ENCODE measurements around the gene BLOC1S3.
A peak's percentile ranks its signal among the peaks of the same experiment; 100 is the strongest.

The BLOC1S3 gene

DNA sequence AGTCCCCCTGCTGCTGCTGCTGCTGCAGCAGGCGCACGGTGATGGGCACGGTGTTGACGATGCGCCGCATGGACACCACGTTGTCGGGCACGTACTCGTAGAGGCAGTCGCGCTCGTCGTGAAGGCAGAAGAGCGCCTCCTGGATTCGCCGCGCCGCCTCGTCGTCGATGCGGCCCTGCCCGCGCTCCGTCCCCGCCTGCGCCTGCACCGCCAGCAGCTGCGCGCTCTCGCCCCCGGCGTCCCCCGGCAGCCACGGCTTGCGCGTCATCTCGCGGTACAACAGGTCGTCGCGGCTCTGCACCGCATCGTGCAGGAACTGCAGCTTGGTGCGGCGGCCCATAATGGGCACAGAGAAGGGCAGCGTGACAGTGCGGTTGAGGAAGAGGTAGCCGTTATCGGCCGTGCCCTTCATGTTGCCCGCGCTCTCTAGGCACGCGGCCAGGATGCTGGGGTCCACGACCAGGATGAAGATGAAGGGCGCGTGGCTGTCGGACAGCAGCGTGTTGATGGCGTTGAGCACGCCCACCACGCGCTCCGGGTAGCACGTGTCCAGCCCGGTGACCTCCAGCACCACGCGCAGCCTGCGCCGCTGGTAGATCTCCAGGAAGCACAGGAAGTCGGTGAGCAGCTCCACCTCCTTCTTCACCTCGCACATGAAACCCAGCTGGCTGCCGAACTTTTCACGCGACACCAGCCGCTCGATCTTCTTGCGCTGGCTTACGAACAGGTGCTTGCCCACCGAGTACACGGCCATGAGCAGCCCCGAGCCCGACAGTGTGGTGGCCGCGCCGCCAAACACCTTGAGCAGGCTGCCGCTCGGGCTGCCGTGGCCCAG, 25.9 kb upstream of the BLOC1S3 start:
- H3K9me3 Mint-ChIP-seq = no peaks in the 10 kb centered on the region
- peak overlapping the region; percentile 70 for H3K27ac Mint-ChIP-seq
- ATAC-seq = peak; percentile 38
- peaks cover 26% of the 10 kb centered on the region for H3K27me3 Mint-ChIP-seq
- peak overlapping the region; percentile 24 for H3K4me3 Mint-ChIP-seq
- peaks cover 20% of the 10 kb centered on the region for H3K4me1 Mint-ChIP-seq
- DNase-seq = peak; percentile 46
- H3K36me3 Mint-ChIP-seq (ENCODE audit: low read depth) = peaks cover 3% of the 10 kb centered on the region

DNA sequence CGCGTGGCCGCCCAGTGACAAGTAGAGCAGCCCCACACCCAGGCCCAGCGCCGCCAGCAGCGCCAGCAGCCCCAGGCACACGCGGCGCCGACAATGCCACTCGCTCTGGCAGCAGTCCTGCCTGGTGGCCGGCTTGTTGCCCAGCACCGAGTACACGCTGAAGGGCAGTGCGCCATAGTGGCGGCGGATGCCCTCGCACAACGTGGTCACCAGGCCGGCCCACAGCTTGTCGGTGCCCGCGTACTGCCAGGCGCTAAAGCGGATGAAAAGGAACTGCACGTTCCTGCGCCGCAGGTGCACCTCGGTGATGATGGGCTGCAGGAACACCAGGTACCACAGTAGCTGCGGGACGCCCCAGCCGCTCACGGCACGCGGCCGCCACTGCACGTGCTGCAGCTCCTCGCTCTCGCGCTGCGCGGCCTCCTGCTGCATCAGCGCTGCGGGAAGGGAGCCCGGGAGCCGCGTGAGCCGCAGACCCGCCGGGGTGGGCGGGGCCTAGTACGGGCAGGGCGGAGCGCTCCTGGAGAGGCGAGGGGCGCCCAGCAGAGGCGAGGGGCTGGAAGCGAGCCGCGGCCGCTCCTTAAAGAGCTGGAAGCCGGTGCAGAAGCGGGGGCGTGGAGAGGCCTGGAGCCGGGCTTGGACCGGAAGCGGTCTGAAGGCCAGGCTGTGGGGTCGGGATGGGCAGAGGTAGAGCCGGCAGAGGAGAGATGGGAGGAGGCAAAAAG, 25.1 kb upstream of the BLOC1S3 start:
- H3K27ac Mint-ChIP-seq = no peak overlapping the region
- peak; percentile 41 for DNase-seq

DNA sequence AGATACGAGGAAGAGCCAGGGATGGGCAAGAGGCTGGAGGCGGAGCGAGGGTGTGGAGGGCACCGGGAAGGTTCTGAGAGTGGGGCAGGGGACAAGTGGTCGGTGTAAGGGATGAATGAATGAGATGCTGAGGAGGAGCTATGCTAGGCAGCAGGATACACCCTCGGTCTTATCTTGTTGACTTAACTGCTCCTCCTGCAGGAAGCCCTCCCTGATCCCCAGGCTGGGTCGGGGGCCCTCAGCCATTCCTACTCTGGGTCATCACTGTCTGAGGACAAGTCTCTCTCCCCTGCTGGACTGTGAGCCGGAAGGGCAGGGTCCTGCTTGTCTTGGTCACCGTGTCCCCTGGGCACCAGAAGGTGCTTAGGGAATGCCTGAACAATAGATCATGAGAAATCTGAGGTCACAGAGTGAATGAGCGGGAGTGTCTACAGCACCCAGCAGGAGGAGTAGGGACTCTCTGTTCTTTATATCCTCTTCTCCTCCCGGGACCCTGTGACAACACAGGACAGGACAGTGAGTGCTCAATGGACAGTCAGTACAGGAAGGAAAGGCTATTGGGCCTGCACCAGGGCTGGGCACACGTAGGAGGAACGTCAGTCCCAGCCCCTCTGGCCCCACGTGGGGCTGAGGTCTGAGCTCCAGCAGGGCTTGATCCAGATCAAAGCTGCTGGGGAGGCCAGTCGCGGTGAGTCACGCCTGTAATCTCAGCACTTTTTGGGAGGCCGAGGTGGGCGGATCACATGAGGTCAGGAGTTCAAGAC, 24.3 kb upstream of the BLOC1S3 start:
- Mint-ChIP-seq H3K36me3 (ENCODE audit: low read depth) (peaks cover 3% of the 10 kb centered on the region), H3K4me1 (peaks cover 18% of the 10 kb centered on the region), H3K27me3 (peaks cover 31% of the 10 kb centered on the region), H3K9me3 (no peaks in the 10 kb centered on the region), H3K27ac (no peak overlapping the region), H3K4me3 (peak overlapping the region; percentile 40)
- no peak for ATAC-seq
- DNase-seq = no peak

More for the DNA sequence above, 25.1 kb upstream of the BLOC1S3 start:
- H3K9me3 Mint-ChIP-seq = no peaks in the 10 kb centered on the region
- H3K4me3 Mint-ChIP-seq = peak overlapping the region; percentile 40
- no peak for ATAC-seq
- peaks cover 20% of the 10 kb centered on the region for H3K4me1 Mint-ChIP-seq
- peaks cover 31% of the 10 kb centered on the region for H3K27me3 Mint-ChIP-seq
- peaks cover 3% of the 10 kb centered on the region for H3K36me3 Mint-ChIP-seq (ENCODE audit: low read depth)

GRCh38 chr19:45156011-45156630, 22.5 kb upstream of the BLOC1S3 start:
- Mint-ChIP-seq H3K36me3 (ENCODE audit: low read depth) (peaks cover 3% of the 10 kb centered on the region), H3K4me3 (no peak overlapping the region), H3K9me3 (no peaks in the 10 kb centered on the region), H3K4me1 (peaks cover 16% of the 10 kb centered on the region), H3K27ac (no peak overlapping the region), H3K27me3 (peaks cover 31% of the 10 kb centered on the region)
- DNase-seq (no peak), ATAC-seq (no peak)

DNA sequence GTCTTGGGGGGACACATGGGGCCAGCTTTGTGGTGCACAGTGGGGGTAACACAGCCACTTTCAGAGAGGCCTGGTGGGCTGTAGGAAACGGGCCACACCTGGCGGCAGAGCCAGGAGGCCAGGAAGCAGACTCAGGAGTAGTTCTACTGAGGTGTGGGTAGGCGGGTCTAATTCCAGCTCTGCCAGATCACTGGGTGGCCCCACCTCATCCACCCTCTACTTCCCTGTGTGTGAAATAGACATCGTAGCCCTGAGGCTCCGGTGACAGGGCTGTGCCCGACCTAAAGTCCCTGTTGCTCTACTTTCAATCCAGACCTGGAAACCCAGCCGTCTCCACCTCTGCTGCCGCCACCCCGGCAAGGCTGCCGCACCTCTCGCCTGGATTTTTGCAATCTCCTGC, 21.8 kb upstream of the BLOC1S3 start:
- DNase-seq = no peak
- Mint-ChIP-seq H3K4me3 (no peak overlapping the region), H3K9me3 (no peaks in the 10 kb centered on the region), H3K27ac (no peak overlapping the region), H3K36me3 (ENCODE audit: low read depth) (peaks cover 3% of the 10 kb centered on the region), H3K27me3 (peaks cover 27% of the 10 kb centered on the region), H3K4me1 (peaks cover 14% of the 10 kb centered on the region)
- ATAC-seq = no peak

DNA sequence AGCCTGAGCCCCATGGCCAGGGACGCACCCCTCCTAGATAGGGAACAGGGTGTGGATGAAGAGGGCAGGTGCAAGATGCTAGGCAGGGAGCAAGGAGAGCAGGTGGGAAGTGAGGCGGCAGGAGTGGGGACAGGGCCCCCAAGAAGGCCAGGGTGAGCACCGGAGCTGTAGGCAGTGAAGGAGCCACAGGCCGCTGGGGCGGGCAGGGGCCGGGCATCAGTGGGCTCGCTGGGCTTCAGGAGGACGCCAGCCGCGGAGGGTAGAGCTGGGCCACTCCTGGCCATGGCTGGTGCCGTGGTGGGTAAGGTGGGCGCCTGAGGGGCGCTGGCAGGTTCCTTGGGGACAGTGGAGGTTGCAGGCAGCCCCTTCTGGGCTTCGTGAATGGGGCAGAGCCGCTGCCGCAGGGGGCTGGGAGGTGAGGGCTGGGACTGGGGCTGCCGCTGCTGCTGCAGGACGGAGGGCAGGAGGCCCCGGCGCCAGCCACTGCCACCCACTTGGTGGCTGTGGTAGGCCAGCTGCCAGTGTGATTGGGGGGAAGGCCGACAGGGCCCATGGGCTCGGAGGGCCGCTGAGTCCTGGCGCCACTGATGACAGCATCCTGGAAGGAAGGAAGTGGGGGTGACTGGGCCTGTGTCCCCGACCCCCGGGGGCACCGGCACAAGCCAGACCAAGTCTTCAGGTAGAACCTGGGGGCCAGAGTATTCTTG, 19.9 kb upstream of the BLOC1S3 start:
- no peak for ATAC-seq
- H3K27me3 Mint-ChIP-seq = peaks cover 22% of the 10 kb centered on the region
- H3K27ac Mint-ChIP-seq = no peak overlapping the region
- no peaks in the 10 kb centered on the region for H3K36me3 Mint-ChIP-seq (ENCODE audit: low read depth)
- no peaks in the 10 kb centered on the region for H3K9me3 Mint-ChIP-seq
- no peak overlapping the region for H3K4me3 Mint-ChIP-seq
- H3K4me1 Mint-ChIP-seq = peaks cover 11% of the 10 kb centered on the region
- DNase-seq = no peak

DNA sequence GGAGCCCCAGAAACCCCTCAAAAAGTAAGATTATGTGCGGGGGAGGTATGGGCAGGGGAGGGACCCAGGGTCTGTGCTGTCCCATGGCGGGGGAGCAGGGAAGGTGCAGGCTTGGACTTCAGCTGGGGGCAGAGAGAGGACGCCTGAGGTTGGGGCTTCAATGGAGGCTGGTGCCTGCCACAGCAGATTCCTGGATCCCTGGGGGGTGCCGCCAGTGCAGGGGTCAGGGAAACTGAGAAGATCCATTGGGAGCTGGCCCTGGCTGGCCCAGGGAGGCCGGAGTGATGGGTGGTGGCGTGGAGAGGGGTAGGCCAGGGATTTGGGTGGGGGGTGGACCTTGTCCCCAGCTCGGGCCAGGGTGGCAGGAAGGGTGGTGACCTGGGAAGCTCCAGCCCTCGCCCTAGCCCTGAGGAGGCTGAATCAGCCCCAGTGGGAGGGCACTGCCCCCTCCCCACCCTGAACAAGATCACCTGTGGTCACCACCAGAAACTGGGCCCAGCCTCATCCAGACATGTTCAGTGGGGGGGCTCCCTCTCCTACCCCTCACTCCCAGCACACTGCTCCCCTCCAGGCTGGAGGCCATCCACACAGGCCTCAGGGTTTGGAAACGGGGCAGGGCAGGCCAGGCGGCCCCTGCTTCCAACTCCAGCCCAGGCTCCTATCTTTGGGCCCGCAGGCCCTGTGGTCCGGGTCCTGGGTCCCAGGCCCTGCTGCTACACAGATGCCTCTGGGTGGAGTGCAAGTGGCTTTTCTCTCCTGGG, 19.2 kb upstream of the BLOC1S3 start:
- Mint-ChIP-seq H3K27ac (no peak overlapping the region), H3K36me3 (ENCODE audit: low read depth) (no peaks in the 10 kb centered on the region), H3K27me3 (peaks cover 14% of the 10 kb centered on the region), H3K9me3 (no peaks in the 10 kb centered on the region), H3K4me3 (no peak overlapping the region), H3K4me1 (peaks cover 12% of the 10 kb centered on the region)
- ATAC-seq (no peak), DNase-seq (no peak)

DNA sequence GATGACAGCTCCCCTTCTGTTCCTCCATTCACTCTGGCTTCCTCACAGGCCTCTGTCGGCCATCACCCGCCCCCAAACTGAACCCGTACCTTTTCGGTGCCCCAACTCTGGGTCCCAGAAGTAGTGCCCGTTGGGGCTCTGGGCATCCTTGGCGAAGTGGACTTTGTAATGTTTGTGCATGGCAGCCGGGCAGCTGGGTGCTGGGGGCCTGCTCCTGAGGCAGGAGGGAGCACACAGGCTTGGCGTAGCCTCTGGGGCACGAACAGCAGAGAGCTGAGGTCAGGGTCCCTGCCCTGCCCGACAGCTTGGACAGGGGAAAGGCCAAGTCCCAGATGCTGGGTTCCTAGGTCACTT, 18.6 kb upstream of the BLOC1S3 start:
- H3K27ac Mint-ChIP-seq = no peak overlapping the region
- H3K4me3 Mint-ChIP-seq = no peak overlapping the region
- ATAC-seq (no peak), DNase-seq (no peak)
- no peaks in the 10 kb centered on the region for H3K36me3 Mint-ChIP-seq (ENCODE audit: low read depth)
- peaks cover 12% of the 10 kb centered on the region for H3K27me3 Mint-ChIP-seq
- no peaks in the 10 kb centered on the region for H3K9me3 Mint-ChIP-seq
- peaks cover 14% of the 10 kb centered on the region for H3K4me1 Mint-ChIP-seq

- H3K27ac Mint-ChIP-seq = no peak within 1 kb of the TSS
- H3K36me3 Mint-ChIP-seq (ENCODE audit: low read depth) = no peaks in the 10 kb centered on the region
- no peaks in the 10 kb centered on the region for H3K9me3 Mint-ChIP-seq
- no peak within 1 kb of the TSS for H3K4me3 Mint-ChIP-seq
- DNase-seq (no peak), ATAC-seq (no peak)
- peaks cover 7% of the 10 kb centered on the region for H3K27me3 Mint-ChIP-seq
- peaks cover 19% of the 10 kb centered on the region for H3K4me1 Mint-ChIP-seq
Observed at GRCh38 chr19:45160870-45161737, 17.5 kb upstream of the BLOC1S3 start, which contains the start of gene NKPD1. NKPD1 (minus strand) TSS chr19:45160982; CDS start chr19:45160150, 832 bp downstream.

DNA sequence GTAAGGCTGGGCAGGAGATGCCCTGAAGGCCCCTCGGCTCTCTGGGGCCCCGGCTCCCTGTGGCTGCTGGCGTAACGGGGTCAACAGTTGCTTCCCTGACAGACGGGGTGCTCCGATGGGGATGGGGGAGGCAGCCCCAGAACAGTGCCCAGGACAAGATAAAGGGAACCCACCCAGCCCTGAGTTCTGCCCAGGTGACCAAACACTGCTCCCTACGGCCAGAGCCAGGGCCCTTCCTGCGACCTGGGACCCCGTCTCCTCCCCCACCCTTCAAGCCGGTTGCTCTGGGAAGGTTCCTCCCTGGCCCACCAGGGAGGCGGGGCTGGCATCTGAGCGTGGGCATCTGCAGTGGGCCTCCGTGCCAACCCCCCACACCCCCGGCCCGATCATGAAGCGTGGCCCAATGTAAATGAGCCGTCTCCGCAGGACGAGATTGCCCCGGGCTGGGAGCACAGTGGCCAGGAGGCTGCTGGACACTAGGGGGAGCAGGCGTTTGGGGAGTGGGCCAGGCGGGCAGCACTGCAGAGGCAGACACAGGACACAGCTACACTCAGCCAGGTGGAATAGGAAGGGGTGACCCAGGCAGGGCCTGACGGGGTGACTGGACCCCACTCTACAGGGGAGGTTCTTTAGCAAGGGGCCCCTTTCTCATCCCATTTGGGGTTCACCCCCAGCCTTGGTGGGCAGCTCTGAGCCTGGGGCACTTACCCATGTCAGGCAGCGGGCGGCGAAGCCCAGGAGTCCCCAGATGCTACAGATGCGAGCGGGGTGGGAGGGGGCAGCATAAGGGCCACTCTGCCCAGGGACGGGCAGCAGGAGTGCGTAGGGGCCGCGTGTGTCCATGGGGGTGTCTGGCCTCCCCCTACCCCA, 16.6 kb upstream of the BLOC1S3 start:
- peaks cover 7% of the 10 kb centered on the region for H3K27me3 Mint-ChIP-seq
- H3K9me3 Mint-ChIP-seq = no peaks in the 10 kb centered on the region
- DNase-seq = no peak
- H3K4me3 Mint-ChIP-seq = no peak overlapping the region
- H3K36me3 Mint-ChIP-seq (ENCODE audit: low read depth) = no peaks in the 10 kb centered on the region
- peaks cover 19% of the 10 kb centered on the region for H3K4me1 Mint-ChIP-seq
- H3K27ac Mint-ChIP-seq = no peak overlapping the region
- no peak for ATAC-seq

- no peak overlapping the region for H3K27ac Mint-ChIP-seq
- no peaks in the 10 kb centered on the region for H3K9me3 Mint-ChIP-seq
- ATAC-seq (no peak), DNase-seq (no peak)
- H3K4me1 Mint-ChIP-seq = peaks cover 19% of the 10 kb centered on the region
- H3K36me3 Mint-ChIP-seq (ENCODE audit: low read depth) = no peaks in the 10 kb centered on the region
- H3K4me3 Mint-ChIP-seq = no peak overlapping the region
- peaks cover 5% of the 10 kb centered on the region for H3K27me3 Mint-ChIP-seq
Observed at GRCh38 chr19:45162608-45163143, 15.9 kb upstream of the BLOC1S3 start.

DNA sequence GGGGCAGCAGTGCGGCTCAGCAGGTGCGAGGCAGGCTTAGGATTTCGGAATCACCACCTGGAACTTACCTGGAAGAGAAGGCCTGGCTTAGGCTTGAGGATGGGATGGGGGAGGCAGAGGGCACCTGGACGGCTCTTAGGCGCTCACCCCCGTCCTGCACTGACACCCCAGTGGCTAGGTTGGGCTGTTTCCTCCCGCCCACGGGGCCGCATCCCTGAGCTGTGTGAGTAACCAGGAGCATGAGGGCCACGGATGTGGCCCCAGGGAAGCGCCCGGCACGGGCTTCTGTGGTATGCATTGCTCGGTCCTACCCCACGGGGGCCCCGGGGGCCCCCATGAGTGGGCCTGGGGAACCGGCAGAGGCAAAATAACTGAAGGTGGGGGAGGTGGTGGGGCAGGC, 15.4 kb upstream of the BLOC1S3 start:
- ATAC-seq = no peak
- Mint-ChIP-seq H3K27me3 (peaks cover 2% of the 10 kb centered on the region), H3K9me3 (no peaks in the 10 kb centered on the region), H3K4me1 (peaks cover 19% of the 10 kb centered on the region), H3K4me3 (no peak overlapping the region), H3K27ac (no peak overlapping the region), H3K36me3 (ENCODE audit: low read depth) (no peaks in the 10 kb centered on the region)
- DNase-seq = no peak

Data from activated naive CD8-positive, alpha-beta T cell treated with anti-CD3 and anti-CD28 coated beads, Interleukin-2, amount 50 U/mL, for 24 hours (primary cell).